GM10847 (cell line): ENCODE measurements around the gene SLC2A11.

Experiments used
- POLR2A ChIP-seq: IDR thresholded peaks from 2 replicates; pipeline ENCODE4 v1.6.1; 2011; ENCODE audit not compliant: insufficient read length; ENCODE audit errors: extremely low read depth

Gene SLC2A11

DNA sequence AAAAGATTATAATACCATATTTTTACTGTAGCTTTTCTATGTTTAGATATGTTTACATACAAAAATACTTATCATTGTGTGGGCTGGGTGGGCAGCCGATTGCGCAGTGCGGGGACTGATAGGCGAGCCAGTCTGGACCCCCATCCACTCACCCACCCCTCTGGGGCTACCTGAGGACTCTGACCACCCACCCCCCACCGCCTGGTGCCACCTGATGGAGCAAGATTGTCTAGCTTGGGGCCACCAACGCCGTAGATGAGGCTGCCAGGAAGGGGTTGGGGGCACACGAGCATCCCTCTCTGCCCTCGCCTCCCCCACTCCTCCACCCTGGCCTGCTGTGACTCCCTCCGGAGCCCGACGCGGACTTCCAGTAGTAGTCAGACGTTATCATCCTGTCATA is 68.9 kb downstream of the SLC2A11 start:
- no peak for TF ChIP-seq POLR2A
